ENCODE results near the gene FAT1. TPM values are rescaled to one million over a fixed set of nuclear protein-coding genes. Genes with fewer than 3 reads are reported as not detected.

The FAT1 gene
- total RNA-seq, 1 experiment from 2014 or later: 172 TPM

DNA sequence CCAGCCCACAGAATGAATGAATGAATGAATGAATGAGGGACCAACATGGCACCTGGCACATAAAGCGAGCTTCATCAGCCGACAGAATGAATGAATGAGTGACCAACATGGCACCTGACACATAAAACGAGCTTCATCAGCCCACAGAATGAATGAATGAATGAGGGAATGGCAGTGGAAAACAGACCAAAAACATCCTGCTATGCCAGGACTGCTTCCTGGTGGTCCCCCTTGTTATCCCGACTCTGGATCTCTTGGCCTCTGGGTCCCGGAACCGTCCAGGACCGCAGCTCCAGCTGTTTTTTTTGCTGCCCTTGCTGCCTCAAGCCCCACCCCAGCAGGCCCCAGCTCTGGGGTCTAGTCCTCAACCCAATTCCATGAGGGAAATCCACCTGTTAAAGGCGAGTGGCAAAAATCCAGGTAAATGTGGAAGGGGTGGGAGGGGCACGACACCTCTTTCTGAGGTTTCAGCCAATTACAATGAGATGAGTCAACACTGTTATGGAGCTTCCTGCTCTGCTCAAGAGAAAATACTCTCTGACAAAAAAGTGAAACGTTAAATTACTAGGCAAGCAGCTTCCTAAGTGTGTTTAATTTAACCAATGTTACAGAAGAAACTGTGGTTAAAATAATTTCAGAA lies 96.3 kb downstream of the FAT1 start:
- ChIA-PET POLR2A (no interaction called here), CTCF (no interaction called here)
- H3K4me3 Mint-ChIP-seq: no peak overlapping the region
- ATAC-seq: peak; percentile 64; the same call in 1 of the 2 replicates
- H3K27ac Mint-ChIP-seq: no peak overlapping the region; the same call in 1 of the 2 replicates
- H3K27me3 Mint-ChIP-seq (ENCODE audit: low read depth): no peaks in the 10 kb centered on the region
- no peak for DNase-seq (ENCODE audit: low spot score)
- TF ChIP-seq ZNF396 (CRISPR knock-in tag; IDR thresholded peaks at IDR 0.05; ENCODE audit: borderline replicate concordance): no peak
- TF ChIP-seq KAT7 (CRISPR knock-in tag; IDR thresholded peaks at IDR 0.05; ENCODE audit: borderline replicate concordance): no peak
- no peak for TF ChIP-seq FOXP1 (CRISPR knock-in tag; IDR thresholded peaks at IDR 0.05; ENCODE audit: borderline replicate concordance)
- TF ChIP-seq EMX1 (CRISPR knock-in tag; IDR thresholded peaks at IDR 0.05): no peak
- no peak for TF ChIP-seq MXD4 (CRISPR knock-in tag; IDR thresholded peaks at IDR 0.05; ENCODE audit: borderline replicate concordance)
- no peak for TF ChIP-seq JAZF1 (CRISPR knock-in tag; IDR thresholded peaks at IDR 0.05)
- TF ChIP-seq, protein P1, sequence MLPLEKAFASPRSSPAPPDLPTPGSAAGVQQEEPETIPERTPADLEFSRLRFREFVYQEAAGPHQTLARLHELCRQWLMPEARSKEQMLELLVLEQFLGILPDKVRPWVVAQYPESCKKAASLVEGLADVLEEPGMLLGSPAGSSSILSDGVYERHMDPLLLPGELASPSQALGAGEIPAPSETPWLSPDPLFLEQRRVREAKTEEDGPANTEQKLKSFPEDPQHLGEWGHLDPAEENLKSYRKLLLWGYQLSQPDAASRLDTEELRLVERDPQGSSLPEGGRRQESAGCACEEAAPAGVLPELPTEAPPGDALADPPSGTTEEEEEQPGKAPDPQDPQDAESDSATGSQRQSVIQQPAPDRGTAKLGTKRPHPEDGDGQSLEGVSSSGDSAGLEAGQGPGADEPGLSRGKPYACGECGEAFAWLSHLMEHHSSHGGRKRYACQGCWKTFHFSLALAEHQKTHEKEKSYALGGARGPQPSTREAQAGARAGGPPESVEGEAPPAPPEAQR (CRISPR knock-in tag; IDR thresholded peaks at IDR 0.05): no peak
- TF ChIP-seq, protein P2, sequence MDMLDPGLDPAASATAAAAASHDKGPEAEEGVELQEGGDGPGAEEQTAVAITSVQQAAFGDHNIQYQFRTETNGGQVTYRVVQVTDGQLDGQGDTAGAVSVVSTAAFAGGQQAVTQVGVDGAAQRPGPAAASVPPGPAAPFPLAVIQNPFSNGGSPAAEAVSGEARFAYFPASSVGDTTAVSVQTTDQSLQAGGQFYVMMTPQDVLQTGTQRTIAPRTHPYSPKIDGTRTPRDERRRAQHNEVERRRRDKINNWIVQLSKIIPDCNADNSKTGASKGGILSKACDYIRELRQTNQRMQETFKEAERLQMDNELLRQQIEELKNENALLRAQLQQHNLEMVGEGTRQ (CRISPR knock-in tag; IDR thresholded peaks at IDR 0.05): no peak
- TF ChIP-seq, protein P3, sequence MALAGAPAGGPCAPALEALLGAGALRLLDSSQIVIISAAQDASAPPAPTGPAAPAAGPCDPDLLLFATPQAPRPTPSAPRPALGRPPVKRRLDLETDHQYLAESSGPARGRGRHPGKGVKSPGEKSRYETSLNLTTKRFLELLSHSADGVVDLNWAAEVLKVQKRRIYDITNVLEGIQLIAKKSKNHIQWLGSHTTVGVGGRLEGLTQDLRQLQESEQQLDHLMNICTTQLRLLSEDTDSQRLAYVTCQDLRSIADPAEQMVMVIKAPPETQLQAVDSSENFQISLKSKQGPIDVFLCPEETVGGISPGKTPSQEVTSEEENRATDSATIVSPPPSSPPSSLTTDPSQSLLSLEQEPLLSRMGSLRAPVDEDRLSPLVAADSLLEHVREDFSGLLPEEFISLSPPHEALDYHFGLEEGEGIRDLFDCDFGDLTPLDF (CRISPR knock-in tag; IDR thresholded peaks at IDR 0.05): no peak
- TF ChIP-seq CBFB (CRISPR knock-in tag; IDR thresholded peaks at IDR 0.05; ENCODE audit: low read depth): no peak
- no peak for TF ChIP-seq NFATC4 (CRISPR knock-in tag; IDR thresholded peaks at IDR 0.05)
- TF ChIP-seq, protein P4, sequence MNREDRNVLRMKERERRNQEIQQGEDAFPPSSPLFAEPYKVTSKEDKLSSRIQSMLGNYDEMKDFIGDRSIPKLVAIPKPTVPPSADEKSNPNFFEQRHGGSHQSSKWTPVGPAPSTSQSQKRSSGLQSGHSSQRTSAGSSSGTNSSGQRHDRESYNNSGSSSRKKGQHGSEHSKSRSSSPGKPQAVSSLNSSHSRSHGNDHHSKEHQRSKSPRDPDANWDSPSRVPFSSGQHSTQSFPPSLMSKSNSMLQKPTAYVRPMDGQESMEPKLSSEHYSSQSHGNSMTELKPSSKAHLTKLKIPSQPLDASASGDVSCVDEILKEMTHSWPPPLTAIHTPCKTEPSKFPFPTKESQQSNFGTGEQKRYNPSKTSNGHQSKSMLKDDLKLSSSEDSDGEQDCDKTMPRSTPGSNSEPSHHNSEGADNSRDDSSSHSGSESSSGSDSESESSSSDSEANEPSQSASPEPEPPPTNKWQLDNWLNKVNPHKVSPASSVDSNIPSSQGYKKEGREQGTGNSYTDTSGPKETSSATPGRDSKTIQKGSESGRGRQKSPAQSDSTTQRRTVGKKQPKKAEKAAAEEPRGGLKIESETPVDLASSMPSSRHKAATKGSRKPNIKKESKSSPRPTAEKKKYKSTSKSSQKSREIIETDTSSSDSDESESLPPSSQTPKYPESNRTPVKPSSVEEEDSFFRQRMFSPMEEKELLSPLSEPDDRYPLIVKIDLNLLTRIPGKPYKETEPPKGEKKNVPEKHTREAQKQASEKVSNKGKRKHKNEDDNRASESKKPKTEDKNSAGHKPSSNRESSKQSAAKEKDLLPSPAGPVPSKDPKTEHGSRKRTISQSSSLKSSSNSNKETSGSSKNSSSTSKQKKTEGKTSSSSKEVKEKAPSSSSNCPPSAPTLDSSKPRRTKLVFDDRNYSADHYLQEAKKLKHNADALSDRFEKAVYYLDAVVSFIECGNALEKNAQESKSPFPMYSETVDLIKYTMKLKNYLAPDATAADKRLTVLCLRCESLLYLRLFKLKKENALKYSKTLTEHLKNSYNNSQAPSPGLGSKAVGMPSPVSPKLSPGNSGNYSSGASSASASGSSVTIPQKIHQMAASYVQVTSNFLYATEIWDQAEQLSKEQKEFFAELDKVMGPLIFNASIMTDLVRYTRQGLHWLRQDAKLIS (CRISPR knock-in tag; IDR thresholded peaks at IDR 0.05; ENCODE audit: borderline replicate concordance): no peak
- no peak for TF ChIP-seq ZNF423 (CRISPR knock-in tag; IDR thresholded peaks at IDR 0.05)
- TF ChIP-seq, protein P5, sequence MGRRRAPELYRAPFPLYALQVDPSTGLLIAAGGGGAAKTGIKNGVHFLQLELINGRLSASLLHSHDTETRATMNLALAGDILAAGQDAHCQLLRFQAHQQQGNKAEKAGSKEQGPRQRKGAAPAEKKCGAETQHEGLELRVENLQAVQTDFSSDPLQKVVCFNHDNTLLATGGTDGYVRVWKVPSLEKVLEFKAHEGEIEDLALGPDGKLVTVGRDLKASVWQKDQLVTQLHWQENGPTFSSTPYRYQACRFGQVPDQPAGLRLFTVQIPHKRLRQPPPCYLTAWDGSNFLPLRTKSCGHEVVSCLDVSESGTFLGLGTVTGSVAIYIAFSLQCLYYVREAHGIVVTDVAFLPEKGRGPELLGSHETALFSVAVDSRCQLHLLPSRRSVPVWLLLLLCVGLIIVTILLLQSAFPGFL (CRISPR knock-in tag; IDR thresholded peaks at IDR 0.05; ENCODE audit: borderline replicate concordance): no peak
- no peak for TF ChIP-seq ELF4 (CRISPR knock-in tag; IDR thresholded peaks at IDR 0.05; ENCODE audit: low read depth)
- peaks cover 77% of the 10 kb centered on the region for H3K36me3 Mint-ChIP-seq
- H3K4me1 Mint-ChIP-seq: peaks cover 27% of the 10 kb centered on the region
- no peaks in the 10 kb centered on the region for H3K9me3 Mint-ChIP-seq

DNA sequence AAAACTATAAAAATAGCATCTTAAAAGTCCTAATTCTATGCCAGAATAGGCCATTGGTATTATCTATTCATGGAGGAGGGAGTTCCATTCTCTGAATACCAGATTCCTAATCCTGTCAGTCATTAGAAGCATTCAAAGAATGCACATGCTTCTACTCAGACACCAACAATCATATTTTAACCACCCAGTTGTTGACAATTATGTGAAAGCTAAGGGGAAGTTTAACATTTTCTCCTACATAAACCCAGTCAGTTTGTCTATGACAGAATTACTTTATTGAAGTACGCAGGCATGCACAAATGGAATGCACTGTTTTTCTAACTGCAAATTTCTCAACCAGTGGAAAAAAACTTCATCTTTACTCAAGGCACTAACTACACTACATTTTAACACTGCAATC lies 98.7 kb downstream of the FAT1 start:
- Mint-ChIP-seq H3K36me3 (peaks cover 72% of the 10 kb centered on the region), H3K9me3 (no peaks in the 10 kb centered on the region), H3K4me3 (no peak overlapping the region), H3K4me1 (peaks cover 27% of the 10 kb centered on the region), H3K27me3 (ENCODE audit: low read depth) (no peaks in the 10 kb centered on the region), H3K27ac (no peak overlapping the region)
- ATAC-seq (no peak), DNase-seq (ENCODE audit: low spot score) (no peak)
- ChIA-PET POLR2A (no interaction called here), CTCF (no interaction called here)
- TF ChIP-seq ZNF396 (CRISPR knock-in tag; IDR thresholded peaks at IDR 0.05; ENCODE audit: borderline replicate concordance): no peak
- TF ChIP-seq, protein P6, sequence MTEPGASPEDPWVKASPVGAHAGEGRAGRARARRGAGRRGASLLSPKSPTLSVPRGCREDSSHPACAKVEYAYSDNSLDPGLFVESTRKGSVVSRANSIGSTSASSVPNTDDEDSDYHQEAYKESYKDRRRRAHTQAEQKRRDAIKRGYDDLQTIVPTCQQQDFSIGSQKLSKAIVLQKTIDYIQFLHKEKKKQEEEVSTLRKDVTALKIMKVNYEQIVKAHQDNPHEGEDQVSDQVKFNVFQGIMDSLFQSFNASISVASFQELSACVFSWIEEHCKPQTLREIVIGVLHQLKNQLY (CRISPR knock-in tag; IDR thresholded peaks at IDR 0.05): no peak
- TF ChIP-seq TEAD1 (CRISPR knock-in tag; IDR thresholded peaks at IDR 0.05): no peak
- no peak for TF ChIP-seq JAZF1 (CRISPR knock-in tag; IDR thresholded peaks at IDR 0.05)
- no peak for TF ChIP-seq PRRX2 (CRISPR knock-in tag; IDR thresholded peaks at IDR 0.05)
- TF ChIP-seq ZNF121 (CRISPR knock-in tag; IDR thresholded peaks at IDR 0.05): no peak
- TF ChIP-seq GTF2I (CRISPR knock-in tag; conservative IDR thresholded peaks at IDR 0.05): no peak
- TF ChIP-seq, protein P2 (CRISPR knock-in tag; IDR thresholded peaks at IDR 0.05): no peak
- TF ChIP-seq MYBL2 (CRISPR knock-in tag; IDR thresholded peaks at IDR 0.05): no peak
- TF ChIP-seq CREM (CRISPR knock-in tag; IDR thresholded peaks at IDR 0.05): no peak
- TF ChIP-seq ZNF138 (CRISPR knock-in tag; conservative IDR thresholded peaks at IDR 0.05): no peak

All from WTC11 (cell line).